BLaER1 treated with 17β-estradiol and CSF1 and Interleukin-3, amounts not matched to agents 10 nM and 100 nM (cell line): ENCODE data around the gene MEF2C.

ENCODE experiments used
- H3K27ac ChIP-seq, 11 experiments: shearing (Covaris generic); formaldehyde crosslinking; 2 replicates each; pipeline ENCODE4 v1.8.1; 2022
- H3K27me3 ChIP-seq, 11 experiments: shearing (Covaris generic); formaldehyde crosslinking; 2 replicates each; pipeline ENCODE4 v1.8.1; 2022
- H3K36me3 ChIP-seq, 11 experiments: shearing (Covaris generic); formaldehyde crosslinking; 2 replicates each; pipeline ENCODE4 v1.8.1; 2022
- H3K4me1 ChIP-seq, 10 experiments: shearing (Covaris generic); formaldehyde crosslinking; 2 replicates each; pipeline ENCODE4 v1.8.1; 2022
- H3K4me2 ChIP-seq, 11 experiments: shearing (Covaris generic); formaldehyde crosslinking; 2 replicates each; pipeline ENCODE4 v1.8.1; 2022
- H3K4me3 ChIP-seq, 10 experiments: shearing (Covaris generic); formaldehyde crosslinking; 2 replicates each; pipeline ENCODE4 v1.8.1; 2022
- H3K9ac ChIP-seq, 11 experiments: shearing (Covaris generic); formaldehyde crosslinking; 2 replicates each; pipeline ENCODE4 v1.8.1; 2022
- H3K9me3 ChIP-seq, 11 experiments: shearing (Covaris generic); formaldehyde crosslinking; replicated peaks in 1 of 11; 2 replicates each; pipeline ENCODE4 v1.8.1; 2022
- H4K20me1 ChIP-seq, 11 experiments: shearing (Covaris generic); formaldehyde crosslinking; 2 replicates each; pipeline ENCODE4 v1.8.1; 2022
- Cebpa-rat ChIP-seq, 11 experiments: shearing (Covaris generic); IDR thresholded peaks; 2 replicates each; pipeline ENCODE4 v1.8.1; 2022

MEF2C gene

GRCh38 chr5:88672644-88673252, 210.2 kb downstream of the MEF2C start:
- Histone ChIP-seq H3K4me3 (no peak overlapping the region), H3K36me3 (no peaks in the 10 kb centered on the region), H3K4me1 (peaks cover 14 to 21% (median 18%) of the 10 kb centered on the region in 10 experiments), H3K27ac (no peak overlapping the region), H3K27me3 (peaks cover 100% of the 10 kb centered on the region in 11 experiments), H3K9ac (no peak overlapping the region), H3K4me2 (no peak overlapping the region), H3K9me3 (peaks cover 0 to 17% (median 12%) of the 10 kb centered on the region in 11 experiments; a peak in 18 of 22 replicates), H4K20me1 (peaks cover 0 to 84% (median 57%) of the 10 kb centered on the region in 11 experiments; a peak in 19 of 22 replicates)
- TF ChIP-seq Cebpa-rat (IDR thresholded peaks at IDR 0.05) = no peak

DNA sequence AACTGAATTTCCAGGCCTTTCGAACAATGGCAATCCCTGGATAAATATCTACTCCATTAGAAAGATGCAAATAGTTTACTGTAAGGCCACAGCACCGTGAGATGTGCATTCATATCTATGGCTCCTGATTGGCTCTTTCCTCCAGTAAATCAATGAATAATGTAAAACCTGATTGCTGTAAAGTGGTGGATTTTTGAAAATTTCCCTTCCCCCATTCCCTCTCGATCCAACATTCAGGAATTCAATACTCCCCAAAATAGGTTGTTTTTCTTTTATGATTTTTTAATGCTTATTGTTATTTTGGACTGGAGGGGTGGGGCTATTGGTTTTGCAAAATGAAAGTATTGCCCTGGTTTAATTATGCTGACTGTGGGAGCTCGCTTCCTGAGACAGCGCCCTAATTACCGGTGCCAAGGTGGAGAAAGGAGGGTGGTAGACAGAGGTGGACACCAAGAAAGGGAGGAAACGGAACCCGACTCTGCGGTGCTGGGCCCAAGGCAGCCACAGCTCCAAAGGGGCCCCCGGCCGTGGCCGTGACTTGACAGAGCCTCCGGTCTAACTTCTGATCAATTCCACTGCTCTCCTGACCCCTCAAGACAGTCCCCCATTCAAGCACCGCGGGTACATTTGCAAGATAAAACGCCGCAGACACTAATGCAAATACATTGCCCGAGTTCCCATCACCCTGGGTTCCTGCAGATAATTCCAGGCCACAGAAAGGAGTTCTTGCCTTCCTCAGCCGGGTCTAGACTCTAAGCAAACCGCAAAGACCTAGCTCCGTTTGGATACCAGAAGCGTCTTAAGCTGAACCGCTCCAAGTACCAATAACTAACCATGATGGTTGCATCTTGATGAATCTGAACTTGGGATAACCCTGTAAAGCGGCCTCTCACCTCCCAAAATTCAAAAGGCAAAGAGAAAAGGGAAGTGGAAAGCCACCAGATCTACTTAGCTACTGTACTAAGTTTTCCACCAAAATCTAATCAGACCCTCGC, 211.2 kb downstream of the MEF2C start:
- Histone ChIP-seq H3K4me3 (no peak overlapping the region), H3K27ac (no peak overlapping the region), H3K9me3 (peaks cover 0 to 17% (median 12%) of the 10 kb centered on the region in 11 experiments; a peak in 18 of 22 replicates), H3K4me1 (peaks cover 17 to 23% (median 20%) of the 10 kb centered on the region in 10 experiments), H3K9ac (no peak overlapping the region), H3K27me3 (peaks cover 100% of the 10 kb centered on the region in 11 experiments), H3K36me3 (no peaks in the 10 kb centered on the region), H3K4me2 (no peak overlapping the region), H4K20me1 (peaks cover 0 to 84% (median 59%) of the 10 kb centered on the region in 11 experiments; a peak in 19 of 22 replicates)
- TF ChIP-seq Cebpa-rat (IDR thresholded peaks at IDR 0.05) = no peak

DNA sequence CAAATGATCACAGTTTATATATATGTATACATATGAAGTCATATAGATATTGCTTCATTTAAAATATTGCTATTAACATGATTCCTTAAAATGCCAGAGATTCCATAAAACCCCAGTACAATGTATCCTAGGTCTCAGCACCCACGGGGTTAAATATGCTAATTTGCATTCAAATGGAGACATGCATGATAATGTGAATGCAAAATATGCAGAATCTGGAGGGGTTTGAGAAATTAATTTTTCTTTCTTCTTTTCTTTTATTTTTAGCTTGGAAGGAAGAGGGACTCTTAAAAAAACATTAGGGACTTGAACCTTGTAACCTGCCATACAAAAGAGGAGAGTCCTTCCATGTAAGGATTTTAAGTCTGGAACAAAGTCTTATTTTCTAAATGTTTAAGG, 211.9 kb downstream of the MEF2C start:
- Histone ChIP-seq H3K9me3 (peaks cover 0 to 17% (median 12%) of the 10 kb centered on the region in 11 experiments; a peak in 18 of 22 replicates), H4K20me1 (peaks cover 0 to 85% (median 64%) of the 10 kb centered on the region in 11 experiments; a peak in 19 of 22 replicates), H3K27me3 (peaks cover 100% of the 10 kb centered on the region in 11 experiments), H3K4me1 (peaks cover 17 to 30% (median 20%) of the 10 kb centered on the region in 10 experiments), H3K9ac (no peak overlapping the region), H3K27ac (no peak overlapping the region), H3K4me3 (no peak overlapping the region), H3K4me2 (no peak overlapping the region), H3K36me3 (no peaks in the 10 kb centered on the region)
- no peak for TF ChIP-seq Cebpa-rat (IDR thresholded peaks at IDR 0.05)

DNA sequence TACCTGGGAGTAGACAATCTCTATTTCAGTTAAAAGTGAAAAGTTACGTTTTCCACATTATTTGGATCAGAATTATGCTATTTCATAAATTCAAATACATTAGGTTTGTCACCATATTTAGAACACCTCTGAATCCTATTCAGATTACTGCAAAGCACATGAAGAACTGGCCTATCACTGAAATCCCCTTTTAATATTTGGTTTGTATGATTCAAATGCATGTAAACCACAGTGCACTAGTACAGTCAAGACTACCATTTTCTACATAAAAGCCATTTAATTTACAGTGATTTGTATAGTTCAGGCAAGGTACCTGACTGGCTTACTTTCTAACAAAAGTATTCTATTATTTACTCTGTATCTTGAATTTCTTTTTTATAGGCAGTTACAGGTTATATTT, 212.5 kb downstream of the MEF2C start:
- Histone ChIP-seq H3K9ac (no peak overlapping the region), H3K4me3 (no peak overlapping the region)

DNA sequence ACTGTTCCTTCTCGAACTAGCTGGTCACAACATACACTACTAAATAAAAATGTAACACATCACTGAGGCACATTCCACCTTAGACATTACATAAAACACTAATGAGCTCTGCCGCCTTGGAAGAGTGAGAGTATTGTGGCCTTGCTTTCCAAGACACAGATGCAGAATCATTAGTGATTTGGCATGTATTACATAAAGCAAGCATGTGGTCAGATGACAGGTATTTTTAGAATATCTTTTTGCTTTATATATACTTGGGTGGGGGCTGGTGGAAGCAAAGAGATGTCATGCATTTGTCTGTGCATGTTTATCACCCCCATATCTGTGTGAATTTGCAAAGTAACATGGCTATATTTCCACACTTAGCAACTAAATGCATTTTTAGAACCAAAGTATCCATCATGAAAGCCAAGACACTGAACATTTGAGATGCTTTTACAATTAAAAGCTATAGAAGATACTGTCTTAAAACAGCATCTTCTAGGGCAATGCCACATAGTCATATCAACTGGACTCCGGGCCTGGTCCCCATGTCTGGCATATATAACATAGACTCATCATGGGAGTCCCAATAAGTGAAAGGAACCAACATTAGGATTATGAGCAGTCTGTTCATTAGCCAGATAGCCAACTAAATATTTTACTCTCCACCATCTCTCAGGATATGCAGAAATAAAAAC, 213.5 kb downstream of the MEF2C start:
- Histone ChIP-seq H3K9me3 (peaks cover 0 to 22% (median 12%) of the 10 kb centered on the region in 11 experiments; a peak in 18 of 22 replicates), H3K27me3 (peaks cover 100% of the 10 kb centered on the region in 11 experiments), H3K4me1 (peaks cover 3 to 21% (median 4%) of the 10 kb centered on the region in 10 experiments; a peak in 19 of 20 replicates), H3K36me3 (no peaks in the 10 kb centered on the region), H4K20me1 (peaks cover 0 to 85% (median 56%) of the 10 kb centered on the region in 11 experiments; a peak in 19 of 22 replicates), H3K9ac (no peak overlapping the region), H3K4me2 (no peak overlapping the region), H3K27ac (no peak overlapping the region), H3K4me3 (no peak overlapping the region)
- TF ChIP-seq Cebpa-rat (IDR thresholded peaks at IDR 0.05) = no peak

More for the DNA sequence above, 212.5 kb downstream of the MEF2C start:
- Histone ChIP-seq H3K4me1 (peaks cover 11 to 30% (median 14%) of the 10 kb centered on the region in 10 experiments), H3K9me3 (peaks cover 0 to 21% (median 12%) of the 10 kb centered on the region in 11 experiments; a peak in 18 of 22 replicates), H3K27ac (no peak overlapping the region), H3K4me2 (no peak overlapping the region), H4K20me1 (peaks cover 0 to 85% (median 64%) of the 10 kb centered on the region in 11 experiments; a peak in 19 of 22 replicates), H3K27me3 (peaks cover 100% of the 10 kb centered on the region in 11 experiments), H3K36me3 (no peaks in the 10 kb centered on the region)
- no peak for TF ChIP-seq Cebpa-rat (IDR thresholded peaks at IDR 0.05)

GRCh38 chr5:88667496-88668201, 215.3 kb downstream of the MEF2C start:
- Histone ChIP-seq H3K4me2 (peak overlapping the region in 2 of 11 experiments; percentile 87 to 91; a peak in 3 of 22 replicates), H3K4me1 (peaks cover 0 to 16% (median 0%) of the 10 kb centered on the region in 10 experiments; a peak in 6 of 20 replicates), H4K20me1 (peaks cover 0 to 84% (median 41%) of the 10 kb centered on the region in 11 experiments; a peak in 18 of 22 replicates), H3K36me3 (no peaks in the 10 kb centered on the region), H3K27me3 (peaks cover 100% of the 10 kb centered on the region in 11 experiments), H3K4me3 (0 out of 20 replicates have a peak overlapping the region, but pooled peaks of 1 of the 10 experiments have one; percentile 50), H3K27ac (no peak overlapping the region), H3K9me3 (peaks cover 0 to 17% (median 10%) of the 10 kb centered on the region in 11 experiments; a peak in 18 of 22 replicates), H3K9ac (no peak overlapping the region)
- no peak for TF ChIP-seq Cebpa-rat (IDR thresholded peaks at IDR 0.05)
